Measurements from ENCODE around the gene ITPRIPL2.

ITPRIPL2 gene

GRCh38 chr16:19138601-19139000 is 24.8 kb downstream of the ITPRIPL2 start:
- TF ChIP-seq ZFX (IDR thresholded peaks at IDR 0.05): no peak
- TF ChIP-seq CTCF (conservative IDR thresholded peaks at IDR 0.05): no peak
- peak overlapping the region; percentile 14; the same call in 1 of the 2 replicates for H3K27ac ChIP-seq

GRCh38 chr16:19139436-19140091 is 25.8 kb downstream of the ITPRIPL2 start:
- TF ChIP-seq ZFX (IDR thresholded peaks at IDR 0.05) (no peak), CTCF (conservative IDR thresholded peaks at IDR 0.05) (no peak)
- H3K27ac ChIP-seq: no peak overlapping the region

- TF ChIP-seq ZFX (IDR thresholded peaks at IDR 0.05): no peak
- no peak for TF ChIP-seq CTCF (conservative IDR thresholded peaks at IDR 0.05)
- no peak overlapping the region for H3K27ac ChIP-seq
Measured at GRCh38 chr16:19140396-19140795, 26.6 kb downstream of the ITPRIPL2 start.

- no peak overlapping the region for H3K27ac ChIP-seq
- no peak for TF ChIP-seq CTCF (conservative IDR thresholded peaks at IDR 0.05)
- TF ChIP-seq ZFX (IDR thresholded peaks at IDR 0.05): no peak
Measured at GRCh38 chr16:19142939-19143598, 29.3 kb downstream of the ITPRIPL2 start.

- TF ChIP-seq ZFX (IDR thresholded peaks at IDR 0.05) (no peak), CTCF (conservative IDR thresholded peaks at IDR 0.05) (no peak)
- H3K27ac ChIP-seq: no peak overlapping the region
Measured at GRCh38 chr16:19143599-19143956, 29.8 kb downstream of the ITPRIPL2 start.

GRCh38 chr16:19145010-19145409 is 31.2 kb downstream of the ITPRIPL2 start:
- H3K27ac ChIP-seq: no peak overlapping the region
- TF ChIP-seq ZFX (IDR thresholded peaks at IDR 0.05) (no peak), CTCF (conservative IDR thresholded peaks at IDR 0.05) (no peak)

- TF ChIP-seq ZFX (IDR thresholded peaks at IDR 0.05): no peak
- TF ChIP-seq CTCF (conservative IDR thresholded peaks at IDR 0.05): no peak
- H3K27ac ChIP-seq: no peak overlapping the region
Measured at GRCh38 chr16:19147126-19147525, 33.4 kb downstream of the ITPRIPL2 start.
